Psoas muscle (tissue), 8 donors: ENCODE measurements around the gene C1orf116. TPM values are rescaled to one million over a fixed set of nuclear protein-coding genes. Genes with fewer than 3 reads are reported as not detected.

ENCODE experiments used
- ATAC-seq, 4 donors: fragments of 200-7000 bp; cut with Tn5 transposase; one replicate each; pipeline ENCODE4 v1.9.1; 2020; ENCODE audit warnings: moderate library complexity in 3 of 4, mild to moderate bottlenecking in 2 of 4
- DNase-seq, 2 donors: peaks; one replicate each; pipeline ENCODE4 v3.0.0-alpha.2; 2020
- H3K27ac ChIP-seq: fragments of 200-600 bp; one replicate; pipeline ENCODE4 v1.8.0; 2022
- H3K27me3 ChIP-seq, 3 donors: fragments of 200-600 bp in 1 of 3; one replicate each; pipeline versions ENCODE4 v1.6.1 to v1.8.0; 2013 to 2022; ENCODE audit warnings: low read length in 2 of 3, mild to moderate bottlenecking in 2 of 3, moderate library complexity in 1 of 3; ENCODE audit not compliant: insufficient read depth in 3 of 3
- H3K36me3 ChIP-seq, 2 donors: fragments of 200-600 bp in 1 of 2; one replicate each; pipeline versions ENCODE4 v1.6.1 to v1.8.0; 2013 to 2022; ENCODE audit warnings: low read depth in 1 of 2, mild to moderate bottlenecking in 1 of 2, moderate library complexity in 1 of 2; ENCODE audit not compliant: insufficient read depth in 1 of 2
- H3K4me1 ChIP-seq: fragments of 200-600 bp; one replicate; pipeline ENCODE4 v1.8.0; 2022
- H3K4me3 ChIP-seq: fragments of 200-600 bp; one replicate; pipeline ENCODE4 v1.8.0; 2022; ENCODE audit warnings: mild to moderate bottlenecking
- H3K9me3 ChIP-seq: fragments of 200-600 bp; one replicate; pipeline ENCODE4 v1.8.0; 2022
- WGBS, 3 donors: extraction: QIAGEN DNeasy Blood & Tissue Kit; methylation state at CpG; one replicate each; pipeline versions ENCODE4 v1.1.6 to v1.1.7; 2013; 5-methylcytosine and 5-hydroxymethylcytosine counted together
- intact Hi-C, 2 donors: fragments of 100-400 bp; cut with DNase I; formaldehyde crosslinking; loops; one replicate each; pipeline versions ENCODE4 v1.11.0 to v1.14.2; 2022
- long read RNA-seq, 2 donors: library from polyadenylated mRNA; unstranded; transcript quantifications; one replicate each; pipeline ENCODE4 v2.0.0, GENCODE V29; 2021
- polyA plus RNA-seq, 3 donors: library from polyadenylated mRNA; stranded (reverse); fragments of 200-250 nt; gene quantifications; one replicate each; pipeline ENCODE4 v1.2.3, GENCODE V29; 2013
- total RNA-seq, 4 donors: library from RNA; stranded (reverse); fragmentation: NEBNext Ultra II Directional in 2 of 4; extraction: Animal tissue kit (Norgen Biotek cat#: 25700) in 2 of 4; gene quantifications; one replicate each; pipeline versions ENCODE4 v1.2.1 to v1.2.4, GENCODE V29; 2021 to 2023
- TF ChIP-seq, protein P1 (sequence below): fragments of 200-600 bp; IDR thresholded peaks from one replicate; pipeline ENCODE4 v1.8.0; 2022; ENCODE audit warnings: antibody characterized with exemption
- donor health status: healthy with polysubstance abuse.
- donor health status: DM: no; HTN: no; CAD: no; lungs with moderate emphysema.
- donor health status: Bipolar disorder and iron deficiency.
- donor health status: healthy.
- donor health status: DM: yes; HTN: yes; CAD: no.
- donor health status: DM: no; HTN: no; CAD: no.
- donor health status: DM: no; HTN: no; CAD: no.
- donor health status: DM: yes; HTN: yes; CAD: no.

C1orf116 gene
- 1 to 10 TPM in 1 of 4 donors, under 1 TPM in 3; 0.12 to 1.4 (median 0.35) TPM for total RNA-seq
- under 1 TPM; 0.14 to 0.49 (median 0.35) TPM for polyA plus RNA-seq
- long read RNA-seq, donor 1: 0 reads
- long read RNA-seq, donor 2, partial matches to known transcripts: 0 of 1 reads
- long read RNA-seq, donor 2, other reads (novel, unspliced or antisense): 1 of 1 reads

DNA sequence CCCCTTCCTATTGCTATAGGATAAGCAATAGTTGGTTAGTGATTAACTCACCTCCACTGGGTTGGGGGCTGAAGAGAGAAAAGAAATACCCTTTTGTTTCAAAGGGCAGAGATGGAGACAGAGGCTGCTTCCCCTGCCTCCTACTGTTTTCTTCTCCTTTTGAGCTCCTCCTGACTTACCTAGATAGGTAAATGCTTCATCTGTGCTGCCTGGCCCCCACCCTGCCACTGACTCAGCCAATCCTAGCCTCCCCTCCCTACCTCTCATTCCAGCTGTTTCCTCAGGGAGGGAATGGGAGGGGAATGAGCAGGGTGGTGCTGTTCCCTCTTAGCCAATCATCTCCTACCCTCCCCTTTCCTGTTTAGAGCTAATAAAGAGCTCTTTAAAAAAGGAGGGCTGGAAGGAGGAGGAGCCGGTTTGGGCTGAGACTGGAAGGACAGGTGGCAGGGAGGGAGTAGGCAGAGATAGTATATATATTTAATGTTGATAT lies at the start of gene C1orf116:
Gene C1orf116, minus strand, starts transcription at position 229 of the 490 bp plus-strand sequence. CDS start 5,158 bp downstream, outside the sequence.
- DNase-seq: no peak
- Histone ChIP-seq H3K4me3 (no peak within 1 kb of the TSS), H3K27ac (no peak within 1 kb of the TSS), H3K27me3 (peaks cover 0 to 2% (median 0%) of the 10 kb centered on the region in 3 donors), H3K36me3 (no peaks in the 10 kb centered on the region), H3K9me3 (no peaks in the 10 kb centered on the region), H3K4me1 (no peaks in the 10 kb centered on the region)
- 10 to 29% (median 21%) methylated on average over 1 of the region's 1 CpG for WGBS, 3 donors
- TF ChIP-seq, protein P1, sequence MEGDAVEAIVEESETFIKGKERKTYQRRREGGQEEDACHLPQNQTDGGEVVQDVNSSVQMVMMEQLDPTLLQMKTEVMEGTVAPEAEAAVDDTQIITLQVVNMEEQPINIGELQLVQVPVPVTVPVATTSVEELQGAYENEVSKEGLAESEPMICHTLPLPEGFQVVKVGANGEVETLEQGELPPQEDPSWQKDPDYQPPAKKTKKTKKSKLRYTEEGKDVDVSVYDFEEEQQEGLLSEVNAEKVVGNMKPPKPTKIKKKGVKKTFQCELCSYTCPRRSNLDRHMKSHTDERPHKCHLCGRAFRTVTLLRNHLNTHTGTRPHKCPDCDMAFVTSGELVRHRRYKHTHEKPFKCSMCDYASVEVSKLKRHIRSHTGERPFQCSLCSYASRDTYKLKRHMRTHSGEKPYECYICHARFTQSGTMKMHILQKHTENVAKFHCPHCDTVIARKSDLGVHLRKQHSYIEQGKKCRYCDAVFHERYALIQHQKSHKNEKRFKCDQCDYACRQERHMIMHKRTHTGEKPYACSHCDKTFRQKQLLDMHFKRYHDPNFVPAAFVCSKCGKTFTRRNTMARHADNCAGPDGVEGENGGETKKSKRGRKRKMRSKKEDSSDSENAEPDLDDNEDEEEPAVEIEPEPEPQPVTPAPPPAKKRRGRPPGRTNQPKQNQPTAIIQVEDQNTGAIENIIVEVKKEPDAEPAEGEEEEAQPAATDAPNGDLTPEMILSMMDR: no peak
- peak in 1 of 4 donors; percentile 32 for ATAC-seq
- intact Hi-C loops: no loop called here

DNA sequence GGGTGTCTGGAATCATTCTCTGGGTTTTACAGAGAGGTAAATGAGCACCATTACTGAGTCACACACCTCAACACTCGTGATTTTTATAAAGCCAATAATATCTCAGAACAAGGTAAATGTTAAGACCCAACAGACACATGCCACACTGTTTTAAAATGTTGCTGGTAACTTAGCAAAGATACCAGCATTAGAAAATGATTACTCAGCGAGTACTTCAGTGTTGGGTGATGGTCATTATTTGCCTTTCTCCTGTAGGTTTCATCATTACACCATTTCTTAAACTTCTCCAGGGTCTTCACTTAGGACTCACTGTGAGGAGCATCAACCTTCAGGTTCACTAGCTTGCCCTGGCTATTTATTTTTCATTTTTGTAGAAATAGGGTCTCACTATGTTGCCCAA lies 49.2 kb upstream of the C1orf116 start:
- Histone ChIP-seq H3K9me3 (no peaks in the 10 kb centered on the region), H3K36me3 (peaks cover 0 to 16% of the 10 kb centered on the region in 2 donors), H3K4me3 (no peak overlapping the region), H3K4me1 (peaks cover 4% of the 10 kb centered on the region), H3K27me3 (no peaks in the 10 kb centered on the region), H3K27ac (no peak overlapping the region)
- intact Hi-C loops: loop anchor here in 1 of 2 donors (2.0 to 5.0 kb wide), 3 partner anchors 35 to 415 kb away; partner anchors contain the start of gene CR1
- 89 to 90% (median 89%) methylated on average over 2 of the region's 2 CpGs for WGBS, 3 donors
- TF ChIP-seq, protein P1: no peak
- ATAC-seq: no peak
- no peak for DNase-seq

DNA sequence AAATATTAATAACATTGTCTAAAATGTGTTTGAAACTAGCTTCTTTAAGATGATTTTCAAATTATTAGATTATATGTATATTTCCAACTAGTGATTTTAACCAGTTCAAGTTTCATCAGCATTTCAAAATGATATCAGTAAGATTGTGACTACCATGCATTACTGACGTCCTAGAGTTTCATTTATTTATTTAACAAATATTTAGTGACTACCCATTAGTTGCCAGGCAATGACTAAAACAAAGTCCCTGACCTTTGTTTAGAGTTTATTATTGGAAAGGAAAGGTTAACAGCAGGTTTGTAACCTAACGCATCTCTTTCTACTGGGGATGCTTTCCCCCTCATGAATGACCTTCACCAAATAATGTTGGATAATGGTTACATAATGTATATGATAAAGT lies 48.5 kb upstream of the C1orf116 start:
- H3K9me3 ChIP-seq: no peaks in the 10 kb centered on the region
- TF ChIP-seq, protein P1: no peak
- H3K4me3 ChIP-seq: no peak overlapping the region
- H3K27ac ChIP-seq: no peak overlapping the region
- no peaks in the 10 kb centered on the region for H3K27me3 ChIP-seq
- DNase-seq: no peak
- no peak for ATAC-seq
- intact Hi-C loops: loop anchor here in 1 of 2 donors (5.0 kb wide), 2 partner anchors 34 to 416 kb away; partner anchors contain the start of gene CR1
- H3K4me1 ChIP-seq: peaks cover 4% of the 10 kb centered on the region
- WGBS, 3 donors: 73 to 76% (median 74%) methylated on average over 2 of the region's 2 CpGs
- H3K36me3 ChIP-seq: peaks cover 0 to 16% of the 10 kb centered on the region in 2 donors

DNA sequence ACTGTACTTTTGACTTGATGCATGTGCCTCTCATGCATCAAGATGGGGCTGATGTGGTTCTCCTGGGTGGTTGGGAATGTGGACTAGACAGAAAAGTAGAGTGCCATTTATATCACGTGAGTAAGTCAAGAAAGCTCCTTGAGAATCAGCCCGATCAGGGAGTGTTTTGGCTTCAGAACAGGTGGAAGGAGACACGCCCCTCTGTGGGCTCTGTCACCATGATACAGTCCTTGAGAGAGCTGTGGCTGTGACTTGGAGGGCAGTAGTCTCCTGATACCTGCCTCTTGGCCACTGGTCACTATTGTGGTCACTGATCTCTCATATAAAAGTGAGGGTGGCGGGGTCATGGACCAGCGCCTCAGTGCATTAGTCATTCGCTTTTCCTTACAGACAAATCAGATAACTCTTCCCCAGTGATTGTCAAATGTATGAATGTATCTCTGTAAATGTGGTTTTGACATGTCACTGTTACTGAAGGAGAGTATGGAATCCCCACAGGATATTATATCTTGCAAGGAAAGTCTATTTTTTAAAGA lies 47.2 kb upstream of the C1orf116 start:
- Histone ChIP-seq H3K27me3 (no peaks in the 10 kb centered on the region), H3K9me3 (no peaks in the 10 kb centered on the region), H3K27ac (no peak overlapping the region), H3K36me3 (peaks cover 0 to 29% of the 10 kb centered on the region in 2 donors), H3K4me3 (no peak overlapping the region), H3K4me1 (peaks cover 4% of the 10 kb centered on the region)
- DNase-seq (no peak), ATAC-seq (peak in 1 of 4 donors; percentile 28)
- intact Hi-C loops: loop anchor here (2.0 to 5.0 kb wide), 5 partner anchors 31 to 418 kb away; partner anchors contain the start of gene CR1 (in 1 of the 2)
- TF ChIP-seq, protein P1: no peak
- 78 to 82% (median 81%) methylated on average over 6 of the region's 6 CpGs for WGBS, 3 donors
